CD4-positive, alpha-beta T cell treated with Interleukin-6 at 100 ng/mL for 8 hours (primary cell): ENCODE measurements around the gene ABLIM2.

Source experiments
- DNase-seq: peaks from one replicate; pipeline ENCODE4 v3.0.0-alpha.2; 2020; ENCODE audit warnings: mixed read lengths, low spot score

The ABLIM2 gene

GRCh38 chr4:8005033-8005808, 153.4 kb downstream of the ABLIM2 start:
- no peak for DNase-seq

- no peak for DNase-seq
Observed at GRCh38 chr4:8004066-8004465, 154.5 kb downstream of the ABLIM2 start.

GRCh38 chr4:8002525-8003309, 155.9 kb downstream of the ABLIM2 start:
- no peak for DNase-seq

- DNase-seq = no peak
Observed at GRCh38 chr4:8001564-8002355, 156.9 kb downstream of the ABLIM2 start.

- no peak for DNase-seq
Observed at GRCh38 chr4:8000721-8001491, 157.7 kb downstream of the ABLIM2 start.

GRCh38 chr4:8000247-8000646, 158.4 kb downstream of the ABLIM2 start:
- no peak for DNase-seq

GRCh38 chr4:7999695-8000094, 158.9 kb downstream of the ABLIM2 start:
- no peak for DNase-seq

GRCh38 chr4:7999279-7999678, 159.3 kb downstream of the ABLIM2 start:
- DNase-seq = no peak

- DNase-seq = no peak
Observed at GRCh38 chr4:7998447-7998846, 160.2 kb downstream of the ABLIM2 start.

GRCh38 chr4:7995866-7996265, 162.7 kb downstream of the ABLIM2 start:
- DNase-seq = no peak

- DNase-seq = no peak
Observed at GRCh38 chr4:7995135-7995534, 163.5 kb downstream of the ABLIM2 start.

- DNase-seq = no peak
Observed at GRCh38 chr4:7993671-7994070, 164.9 kb downstream of the ABLIM2 start.

GRCh38 chr4:7992846-7993245, 165.8 kb downstream of the ABLIM2 start:
- no peak for DNase-seq

GRCh38 chr4:7990807-7991459, 167.7 kb downstream of the ABLIM2 start:
- no peak for DNase-seq

GRCh38 chr4:7989654-7990053, 169.0 kb downstream of the ABLIM2 start:
- no peak for DNase-seq

- DNase-seq = no peak
Observed at GRCh38 chr4:7988437-7988836, 170.2 kb downstream of the ABLIM2 start.

GRCh38 chr4:7987148-7987989, 171.2 kb downstream of the ABLIM2 start:
- DNase-seq = peak; percentile 75

GRCh38 chr4:7985891-7986441, 172.6 kb downstream of the ABLIM2 start:
- no peak for DNase-seq

- DNase-seq = no peak
Observed at GRCh38 chr4:7985072-7985471, 173.5 kb downstream of the ABLIM2 start.
